GM12891 (cell line): ENCODE results near the gene LRMDA.

Experiments
- PAX5 ChIP-seq: IDR thresholded peaks from 2 replicates; pipeline ENCODE4 v1.6.1; 2011; ENCODE audit warnings: low read length, moderate library complexity, mild to moderate bottlenecking; ENCODE audit not compliant: insufficient read depth, severe bottlenecking
- POLR2A ChIP-seq: IDR thresholded peaks from 2 replicates; pipeline ENCODE4 v1.6.1; 2011; ENCODE audit warnings: low read depth, low read length, control low read depth
- POLR2AphosphoS5 ChIP-seq: IDR thresholded peaks from 2 replicates; pipeline ENCODE4 v1.6.1; 2011; ENCODE audit warnings: low read depth, low read length, control low read depth
- POU2F2 ChIP-seq: IDR thresholded peaks from 2 replicates; pipeline ENCODE4 v1.6.1; 2011; ENCODE audit warnings: low read depth, mild to moderate bottlenecking, control low read depth, low read length, moderate library complexity
- SPI1 ChIP-seq: IDR thresholded peaks from 2 replicates; pipeline ENCODE4 v1.6.1; 2011; ENCODE audit warnings: low read depth, low read length, control low read depth
- TAF1 ChIP-seq: IDR thresholded peaks from 2 replicates; pipeline ENCODE4 v1.6.1; 2011; ENCODE audit warnings: low read depth, low read length, control low read depth

GRCh38 chr10:76205361-76205760, 773.9 kb downstream of the LRMDA start:
- no peak for TF ChIP-seq POLR2AphosphoS5
- no peak for TF ChIP-seq POLR2A
- no peak for TF ChIP-seq TAF1
- no peak for TF ChIP-seq SPI1
- TF ChIP-seq POU2F2, result no peak
- no peak for TF ChIP-seq PAX5
